Transverse colon (tissue), 4 donors: ENCODE results near the gene DEDD2.
A peak's percentile ranks its signal among the peaks of the same experiment; 100 is the strongest.

ENCODE experiments used
- CTCF ChIP-seq, 5 experiments: fragments of 200-600 bp in 3 of 5; fragments of 450-650 bp in 2 of 5; sonication (generic) in 3 of 5; IDR thresholded peaks; 1 replicate in 2 of 5; 2 replicates in 3 of 5; pipeline ENCODE4 v1.5.1; 2016 to 2017; ENCODE audit warnings: antibody characterized with exemption in 5 of 5, inconsistent platforms in 3 of 5, mild to moderate bottlenecking in 2 of 5, moderate library complexity in 1 of 5
- POLR2AphosphoS5 ChIP-seq, 3 donors: sonication (generic); formaldehyde crosslinking; IDR thresholded peaks; one replicate each; pipeline ENCODE4 v1.6.1; 2016; ENCODE audit warnings: antibody characterized with exemption in 3 of 3

- peak; percentile 97 to 98 (median 98) for TF ChIP-seq POLR2AphosphoS5 (IDR thresholded peaks at IDR 0.05)
- TF ChIP-seq CTCF (IDR thresholded peaks at IDR 0.05) = no peak
These were observed 25.3 kb upstream of the DEDD2 start, which contains the start of gene GSK3A for GRCh38 chr19:42242512-42243409.
